HepG2 (cell line): ENCODE measurements around the gene METTL16. TPM values are rescaled to one million over a fixed set of nuclear protein-coding genes. Genes with fewer than 3 reads are reported as not detected.

Source experiments
- ATAC-seq: fragments of 200-7000 bp; cut with Tn5 transposase; 3 replicates; pipeline ENCODE4 v1.9.1; 2020; ENCODE audit warnings: mild to moderate bottlenecking, moderate library complexity
- BruUV-seq: library from RNA; stranded (reverse); fragments of 400-500 nt; replicated peaks from 2 replicates; lab custom pipeline; 2021; lab: Mats Ljungman, UMichigan
- CTCF ChIA-PET: fragments of 300-600 bp; formaldehyde crosslinking; extraction: SDS; loops from one replicate; lab custom pipeline; 2021; ENCODE audit warnings: low total read pairs, inconsistent platforms, low intra/inter-chr PET ratio; lab: Yijun Ruan, JAX
- POLR2A ChIA-PET: fragments of 350-600 bp; sonication (Branson Sonifier 250); formaldehyde crosslinking; loops from one replicate; lab custom pipeline; 2020; ENCODE audit warnings: antibody characterized with exemption, inconsistent platforms; lab: Yijun Ruan, JAX
- DNase-seq: peaks from one replicate; pipeline ENCODE4 v3.0.0-alpha.2; 2015; ENCODE audit warnings: low spot score
- FAIRE-seq: peaks from 3 replicates; lab custom pipeline; 2011; peaks lifted over from hg19 to GRCh38; lab: Jason Lieb, UNC
- H2AFZ ChIP-seq: one replicate; pipeline ENCODE4 v1.6.1; 2011; ENCODE audit warnings: low read length, inconsistent platforms
- H3K27ac ChIP-seq: fragments of 300-600 bp; 3 replicates; pipeline ENCODE4 v1.8.0; 2011; ENCODE audit warnings: mixed run types, mild to moderate bottlenecking, mixed read lengths, low read length, inconsistent platforms; ENCODE audit not compliant: insufficient read depth; ENCODE audit errors: extremely low read length
- H3K27me3 ChIP-seq, 2 experiments: fragments of 200-600 bp in 1 of 2; 2 replicates in 1 of 2; 3 replicates in 1 of 2; pipeline versions ENCODE4 v1.6.0 to v1.8.0; 2011; ENCODE audit warnings: low read length in 2 of 2, mild to moderate bottlenecking in 2 of 2, moderate library complexity in 2 of 2, inconsistent platforms in 1 of 2; ENCODE audit not compliant: insufficient read depth in 2 of 2, control insufficient read depth in 1 of 2
- H3K36me3 ChIP-seq, 2 experiments: fragments of 200-600 bp in 1 of 2; replicated peaks in 1 of 2; 2 replicates in 1 of 2; 3 replicates in 1 of 2; pipeline versions ENCODE4 v1.5.1 to v1.8.0; 2011; ENCODE audit warnings: low read length in 2 of 2, inconsistent platforms in 1 of 2; ENCODE audit not compliant: insufficient read depth in 2 of 2, control insufficient read depth in 1 of 2
- H3K4me1 ChIP-seq: 2 replicates; pipeline ENCODE4 v1.5.1; 2012; ENCODE audit warnings: low read length, inconsistent platforms; ENCODE audit not compliant: insufficient read depth
- H3K4me2 ChIP-seq: 2 replicates; pipeline ENCODE4 v1.6.0; 2011; ENCODE audit warnings: low read depth, low read length, inconsistent platforms
- H3K4me3 ChIP-seq, 3 experiments: fragments of 200-600 bp in 1 of 3; sonication (generic), shearing (Covaris generic) in 1 of 3; replicated peaks in 1 of 3; 2 replicates each; pipeline ENCODE4 v1.5.1; 2011 to 2016; ENCODE audit warnings: low read length in 3 of 3, inconsistent platforms in 2 of 3, low read depth in 2 of 3, mild to moderate bottlenecking in 2 of 3, control low read depth in 1 of 3, mixed read lengths in 1 of 3; ENCODE audit not compliant: insufficient read depth in 1 of 3
- H3K79me2 ChIP-seq: one replicate; pipeline ENCODE4 v1.6.1; 2011; ENCODE audit warnings: low read length, inconsistent platforms; ENCODE audit not compliant: insufficient read depth
- H3K9ac ChIP-seq: 2 replicates; pipeline ENCODE4 v1.6.0; 2011; ENCODE audit warnings: mild to moderate bottlenecking, low read depth, low read length, inconsistent platforms; ENCODE audit not compliant: insufficient read depth
- H3K9me3 ChIP-seq: 2 replicates; pipeline ENCODE4 v1.5.1; 2012; ENCODE audit warnings: mild to moderate bottlenecking, low read length
- H4K20me1 ChIP-seq: 2 replicates; pipeline ENCODE4 v1.6.0; 2011; ENCODE audit warnings: inconsistent platforms, mild to moderate bottlenecking, low read length, moderate library complexity; ENCODE audit not compliant: insufficient read depth
- FOXA3 ChIP-seq: IDR thresholded peaks from 2 replicates; pipeline ENCODE4 v1.6.1; 2016; ENCODE audit warnings: missing genetic modification reagents, missing compliant biosample characterization
- FOXP1 ChIP-seq, 2 experiments: fragments of 450-650 bp in 1 of 2; IDR thresholded peaks; 2 replicates each; pipeline ENCODE4 v1.6.1; 2017 to 2018; ENCODE audit warnings: antibody characterized with exemption in 1 of 2
- HDAC1 ChIP-seq: sonication (generic); formaldehyde crosslinking; IDR thresholded peaks from 2 replicates; pipeline ENCODE4 v1.5.1; 2020; ENCODE audit warnings: mild to moderate bottlenecking, missing genetic modification reagents
- MAF1 ChIP-seq: sonication (generic); formaldehyde crosslinking; IDR thresholded peaks from 2 replicates; pipeline ENCODE4 v1.5.0; 2020; ENCODE audit warnings: missing genetic modification reagents, borderline replicate concordance
- MED1 ChIP-seq: sonication (generic); formaldehyde crosslinking; IDR thresholded peaks from 2 replicates; pipeline ENCODE4 v1.4.0; 2020; ENCODE audit warnings: missing genetic modification reagents
- MTF1 ChIP-seq: sonication (generic); formaldehyde crosslinking; IDR thresholded peaks from 2 replicates; pipeline ENCODE4 v1.5.0; 2020; ENCODE audit warnings: missing genetic modification reagents
- NPAS2 ChIP-seq: sonication (generic); formaldehyde crosslinking; IDR thresholded peaks from 2 replicates; pipeline ENCODE4 v1.8.0; 2022; ENCODE audit warnings: mild to moderate bottlenecking, missing genetic modification reagents, borderline replicate concordance
- PHF5A ChIP-seq: IDR thresholded peaks from one replicate; pipeline ENCODE4 v1.6.1; 2018; ENCODE audit warnings: low read depth, missing genetic modification reagents; ENCODE audit not compliant: unreplicated experiment
- PTBP1 ChIP-seq: fragments of 200-400 bp; formaldehyde crosslinking; IDR thresholded peaks from 2 replicates; pipeline ENCODE4 v1.6.1; 2018; ENCODE audit warnings: low read length, low read depth; ENCODE audit not compliant: poor library complexity, severe bottlenecking
- RAD51 ChIP-seq: fragments of 450-650 bp; IDR thresholded peaks from 2 replicates; pipeline ENCODE4 v1.6.1; 2016; ENCODE audit warnings: borderline replicate concordance
- REXO4 ChIP-seq: sonication (generic); formaldehyde crosslinking; IDR thresholded peaks from 2 replicates; pipeline ENCODE4 v1.8.0; 2022; ENCODE audit warnings: missing genetic modification reagents, mild to moderate bottlenecking, borderline replicate concordance
- ZFP41 ChIP-seq: sonication (generic); formaldehyde crosslinking; IDR thresholded peaks from 2 replicates; pipeline ENCODE4 v1.4.0; 2020; ENCODE audit warnings: mild to moderate bottlenecking, missing genetic modification reagents, borderline replicate concordance
- ZNF382 ChIP-seq: sonication (generic); formaldehyde crosslinking; IDR thresholded peaks from 2 replicates; pipeline ENCODE4 v1.5.0; 2020; ENCODE audit warnings: missing genetic modification reagents, mild to moderate bottlenecking, borderline replicate concordance
- ZNF670 ChIP-seq: sonication (generic); formaldehyde crosslinking; IDR thresholded peaks from 2 replicates; pipeline ENCODE4 v1.8.0; 2022; ENCODE audit warnings: mild to moderate bottlenecking, missing genetic modification reagents, borderline replicate concordance
- WGBS: methylation state at CpG from one replicate; pipeline ENCODE4 v1.1.6; 2017; ENCODE audit warnings: low lambda C conversion rate; 5-methylcytosine and 5-hydroxymethylcytosine counted together
- in situ Hi-C: cut with HindIII; loops from 2 replicates; pipeline ENCODE4 v1.10.0; 2017; ENCODE audit warnings: low pct_unique_long_range_greater_than_20kb; ENCODE audit not compliant: extremely low pct_ligation_motif_present
- intact Hi-C: fragments of 100-400 bp; cut with micrococcal nuclease; formaldehyde crosslinking; loops from one replicate; pipeline ENCODE4 v1.10.0; 2022; ENCODE audit not compliant: unreplicated experiment
- polyA plus RNA-seq, 8 experiments: library from polyadenylated mRNA; depleted of rRNA in 3 of 8; stranded (reverse) in 7 of 8; unstranded in 1 of 8; fragments of >200 nt; fragmentation: Illumina TruSeq in 4 of 8; extraction: Trizol in 4 of 8; gene quantifications; 2 replicates each; pipeline versions ENCODE4 v1.2.1 to v1.2.3, GENCODE V29; 2011 to 2016; ENCODE audit warnings: low read depth in 4 of 8, missing spikeins in 1 of 8, mixed read lengths in 1 of 8; ENCODE audit not compliant: insufficient read depth in 1 of 8
- total RNA-seq, 5 experiments: library from RNA; depleted of rRNA; stranded (reverse); fragments of >200 nt; fragmentation: Illumina TruSeq; extraction: Trizol; gene quantifications; 2 replicates each; pipeline ENCODE4 v1.2.3, GENCODE V29; 2016; ENCODE audit warnings: low read depth in 1 of 5
- TF ChIP-seq, protein P1 (sequence below): sonication (generic); formaldehyde crosslinking; IDR thresholded peaks from 2 replicates; pipeline ENCODE4 v1.4.0; 2020; ENCODE audit warnings: missing genetic modification reagents, borderline replicate concordance
- TF ChIP-seq, protein P2 (sequence below): sonication (generic); formaldehyde crosslinking; conservative IDR thresholded peaks from 2 replicates; pipeline ENCODE4 v1.8.0; 2022; ENCODE audit warnings: missing genetic modification reagents

METTL16 gene
- total and polyA plus RNA-seq, 2 of the 13 experiments (the other 11 are each of a cell fraction or from before 2014, with no cell fraction given) = 11.6 to 18.5 TPM

DNA sequence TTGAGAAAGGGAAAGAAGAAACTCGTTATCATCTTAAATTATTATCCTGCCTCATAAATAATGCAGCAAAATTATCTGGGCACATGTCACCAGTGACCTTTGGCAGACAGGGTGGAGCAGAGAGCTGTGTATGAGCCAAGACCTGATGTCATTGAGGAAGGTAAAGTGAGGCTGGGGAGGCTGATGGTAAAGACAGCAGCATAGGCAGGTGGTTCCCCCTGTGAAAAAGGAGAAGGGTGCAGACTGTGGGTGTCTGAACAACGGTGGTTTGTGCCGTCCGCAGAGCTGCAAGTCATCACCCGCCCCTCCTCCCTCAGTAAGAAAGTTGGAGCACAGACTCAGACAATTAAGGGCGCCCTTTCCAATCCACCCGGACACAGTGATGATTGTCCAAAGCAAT lies 30.8 kb upstream of the METTL16 start (continued):
- TF ChIP-seq, protein P1, sequence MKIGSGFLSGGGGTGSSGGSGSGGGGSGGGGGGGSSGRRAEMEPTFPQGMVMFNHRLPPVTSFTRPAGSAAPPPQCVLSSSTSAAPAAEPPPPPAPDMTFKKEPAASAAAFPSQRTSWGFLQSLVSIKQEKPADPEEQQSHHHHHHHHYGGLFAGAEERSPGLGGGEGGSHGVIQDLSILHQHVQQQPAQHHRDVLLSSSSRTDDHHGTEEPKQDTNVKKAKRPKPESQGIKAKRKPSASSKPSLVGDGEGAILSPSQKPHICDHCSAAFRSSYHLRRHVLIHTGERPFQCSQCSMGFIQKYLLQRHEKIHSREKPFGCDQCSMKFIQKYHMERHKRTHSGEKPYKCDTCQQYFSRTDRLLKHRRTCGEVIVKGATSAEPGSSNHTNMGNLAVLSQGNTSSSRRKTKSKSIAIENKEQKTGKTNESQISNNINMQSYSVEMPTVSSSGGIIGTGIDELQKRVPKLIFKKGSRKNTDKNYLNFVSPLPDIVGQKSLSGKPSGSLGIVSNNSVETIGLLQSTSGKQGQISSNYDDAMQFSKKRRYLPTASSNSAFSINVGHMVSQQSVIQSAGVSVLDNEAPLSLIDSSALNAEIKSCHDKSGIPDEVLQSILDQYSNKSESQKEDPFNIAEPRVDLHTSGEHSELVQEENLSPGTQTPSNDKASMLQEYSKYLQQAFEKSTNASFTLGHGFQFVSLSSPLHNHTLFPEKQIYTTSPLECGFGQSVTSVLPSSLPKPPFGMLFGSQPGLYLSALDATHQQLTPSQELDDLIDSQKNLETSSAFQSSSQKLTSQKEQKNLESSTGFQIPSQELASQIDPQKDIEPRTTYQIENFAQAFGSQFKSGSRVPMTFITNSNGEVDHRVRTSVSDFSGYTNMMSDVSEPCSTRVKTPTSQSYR = no peak
- no peak for TF ChIP-seq HDAC1 (CRISPR knock-in tag)
- TF ChIP-seq, all 625 proteins: peak for 0

GRCh38 chr17:2542056-2542455 lies 30.4 kb upstream of the METTL16 start:
- no peak overlapping the region for H3K4me2 ChIP-seq
- TF ChIP-seq REXO4 (CRISPR knock-in tag) (no peak), MED1 (no peak), RAD51 (no peak), FOXA3 (CRISPR knock-in tag) (no peak), NPAS2 (no peak), ZNF670 (CRISPR knock-in tag) (no peak), PHF5A (CRISPR knock-in tag) (no peak), PTBP1 (no peak), ZNF382 (CRISPR knock-in tag) (no peak), MTF1 (CRISPR knock-in tag) (no peak), FOXP1 (IDR thresholded peaks at IDR 0.05) (no peak), FOXP1 (CRISPR knock-in tag; IDR thresholded peaks at IDR 0.05) (no peak), MAF1 (no peak), ZFP41 (CRISPR knock-in tag) (no peak)
- TF ChIP-seq, protein P2, sequence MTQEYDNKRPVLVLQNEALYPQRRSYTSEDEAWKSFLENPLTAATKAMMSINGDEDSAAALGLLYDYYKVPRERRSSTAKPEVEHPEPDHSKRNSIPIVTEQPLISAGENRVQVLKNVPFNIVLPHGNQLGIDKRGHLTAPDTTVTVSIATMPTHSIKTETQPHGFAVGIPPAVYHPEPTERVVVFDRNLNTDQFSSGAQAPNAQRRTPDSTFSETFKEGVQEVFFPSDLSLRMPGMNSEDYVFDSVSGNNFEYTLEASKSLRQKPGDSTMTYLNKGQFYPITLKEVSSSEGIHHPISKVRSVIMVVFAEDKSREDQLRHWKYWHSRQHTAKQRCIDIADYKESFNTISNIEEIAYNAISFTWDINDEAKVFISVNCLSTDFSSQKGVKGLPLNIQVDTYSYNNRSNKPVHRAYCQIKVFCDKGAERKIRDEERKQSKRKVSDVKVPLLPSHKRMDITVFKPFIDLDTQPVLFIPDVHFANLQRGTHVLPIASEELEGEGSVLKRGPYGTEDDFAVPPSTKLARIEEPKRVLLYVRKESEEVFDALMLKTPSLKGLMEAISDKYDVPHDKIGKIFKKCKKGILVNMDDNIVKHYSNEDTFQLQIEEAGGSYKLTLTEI (CRISPR knock-in tag) = no peak
- POLR2A ChIA-PET = no interaction called here

More at GRCh38 chr17:2542056-2542455, 30.4 kb upstream of the METTL16 start:
- FAIRE-seq (no peak), DNase-seq (no peak), ATAC-seq (no peak)
- Histone ChIP-seq H3K9me3 (no peaks in the 10 kb centered on the region), H3K9ac (no peak overlapping the region), H3K36me3 (no peaks in the 10 kb centered on the region), H3K4me3 (no peak overlapping the region), H3K79me2 (no peaks in the 10 kb centered on the region), H4K20me1 (no peaks in the 10 kb centered on the region), H2AFZ (no peak overlapping the region), H3K27me3 (no peaks in the 10 kb centered on the region; a peak in 1 of 5 replicates), H3K27ac (no peak overlapping the region), H3K4me1 (peaks cover 59% of the 10 kb centered on the region)
- WGBS = 90% methylated on average over 4 of the region's 4 CpGs
- no TSS peak for BruUV-seq
- CTCF ChIA-PET = no interaction called here
- intact Hi-C loops (no loop called here), in situ Hi-C loops (no loop called here)
